Kidney capillary endothelial cell (primary cell): ENCODE measurements around the gene GPT2.

Experiments used
- DNase-seq: peaks from one replicate; pipeline ENCODE4 v3.0.0-alpha.2; 2018; ENCODE audit warnings: low spot score

Gene GPT2

GRCh38 chr16:46898006-46898405, 13.8 kb downstream of the GPT2 start:
- no peak for DNase-seq

- DNase-seq: no peak
These were observed 15.4 kb downstream of the GPT2 start for GRCh38 chr16:46899443-46900143.

GRCh38 chr16:46900455-46901235, 16.5 kb downstream of the GPT2 start:
- no peak for DNase-seq

GRCh38 chr16:46901709-46902108, 17.5 kb downstream of the GPT2 start:
- DNase-seq: no peak

GRCh38 chr16:46903255-46903905, 19.2 kb downstream of the GPT2 start:
- DNase-seq: no peak

DNA sequence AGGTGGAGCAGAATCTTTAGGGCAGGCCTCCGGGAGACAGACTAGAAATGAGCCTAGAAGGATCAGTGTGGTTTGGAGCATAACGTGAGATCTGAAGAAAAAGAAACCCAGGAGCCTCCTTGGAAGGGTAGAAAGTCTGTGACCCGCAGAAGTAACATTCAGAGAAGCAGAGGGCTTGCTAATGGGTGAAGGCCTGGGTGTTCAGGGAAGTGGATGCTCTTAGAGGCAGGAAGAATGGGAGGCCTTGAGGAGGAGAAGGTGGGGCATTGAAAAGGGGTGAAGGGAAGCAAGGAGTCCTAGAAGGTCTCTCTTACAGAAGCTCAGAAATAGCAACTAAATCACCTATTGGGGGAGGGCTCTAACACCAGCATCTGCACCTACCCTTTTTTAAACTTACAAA, 20.3 kb downstream of the GPT2 start:
- DNase-seq: no peak

DNA sequence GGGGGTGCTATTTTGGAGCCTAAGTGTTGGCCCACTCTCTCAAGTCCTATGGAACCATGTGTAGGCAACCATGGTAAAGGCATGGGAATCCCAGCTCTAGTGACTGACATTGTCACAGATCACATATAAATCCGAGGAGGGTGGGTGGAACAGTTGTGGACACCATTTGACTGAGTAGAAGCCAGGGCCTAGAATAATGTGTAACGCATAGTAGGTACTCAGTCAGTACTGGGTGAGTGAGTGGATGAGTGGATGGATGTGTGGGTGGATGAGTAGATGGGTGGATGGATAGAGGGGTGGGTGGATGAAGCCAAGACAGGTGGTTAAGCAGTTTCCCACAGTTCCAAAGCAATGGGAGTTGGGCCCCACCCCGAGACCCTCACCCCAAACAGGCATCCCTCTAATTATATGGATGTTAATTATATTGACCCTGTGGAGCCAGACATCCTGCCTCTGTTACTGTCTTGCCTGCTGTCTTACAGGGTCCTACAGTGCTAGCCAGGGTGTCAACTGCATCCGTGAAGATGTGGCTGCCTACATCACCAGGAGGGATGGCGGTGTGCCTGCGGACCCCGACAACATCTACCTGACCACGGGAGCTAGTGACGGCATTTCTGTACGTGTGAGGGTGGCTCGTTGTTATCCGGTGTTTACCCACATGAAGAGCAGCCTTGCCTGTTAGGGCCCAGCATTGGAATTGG, 22.3 kb downstream of the GPT2 start:
- no peak for DNase-seq

- DNase-seq: no peak
These were observed 23.1 kb downstream of the GPT2 start for GRCh38 chr16:46907061-46907774.

- DNase-seq: peak; percentile 59
These were observed 24.6 kb downstream of the GPT2 start for GRCh38 chr16:46908540-46909372.

- DNase-seq: no peak
These were observed 26.9 kb downstream of the GPT2 start for GRCh38 chr16:46911038-46911437.

- DNase-seq: no peak
These were observed 27.5 kb downstream of the GPT2 start for GRCh38 chr16:46911650-46912049.

- DNase-seq: no peak
These were observed 30.5 kb downstream of the GPT2 start for GRCh38 chr16:46914556-46915201.

- DNase-seq: no peak
These were observed 31.4 kb downstream of the GPT2 start for GRCh38 chr16:46915483-46916025.

DNA sequence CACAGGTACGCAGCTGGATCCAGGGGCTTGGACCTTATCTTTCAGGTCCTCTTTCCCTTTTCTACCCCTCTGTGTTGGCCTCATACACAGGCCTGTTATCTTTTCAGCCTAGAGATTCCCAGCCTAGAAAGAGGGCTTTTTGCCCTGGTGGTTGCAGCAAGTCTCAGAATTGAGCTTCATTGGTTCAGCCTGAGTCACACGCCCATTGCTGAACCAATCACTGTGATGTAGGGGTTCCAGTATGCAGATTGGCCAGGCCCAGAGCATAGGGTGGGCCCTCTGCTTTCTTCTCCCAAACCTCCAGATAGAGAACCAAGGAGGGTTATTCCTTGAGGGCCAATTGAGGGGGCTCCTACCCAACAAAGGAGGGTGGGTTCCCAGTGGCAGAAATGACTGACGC, 32.8 kb downstream of the GPT2 start:
- no peak for DNase-seq

DNA sequence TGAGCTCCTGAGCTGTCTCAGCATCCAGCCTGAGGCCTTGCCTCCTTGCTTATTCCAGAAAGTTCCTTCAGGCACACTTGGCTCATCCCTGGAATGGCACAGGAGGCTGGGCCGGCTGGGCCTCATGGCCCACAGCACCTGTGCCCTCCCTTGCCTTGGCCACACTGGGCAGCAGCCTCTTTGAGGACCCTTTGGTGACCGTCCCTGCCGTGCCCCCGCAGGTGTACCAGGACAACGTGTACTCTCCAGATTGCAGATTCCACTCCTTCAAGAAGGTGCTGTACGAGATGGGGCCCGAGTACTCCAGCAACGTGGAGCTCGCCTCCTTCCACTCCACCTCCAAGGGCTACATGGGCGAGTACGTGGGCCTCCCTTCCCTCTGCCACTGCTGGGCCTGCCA, 34.2 kb downstream of the GPT2 start:
- DNase-seq: no peak

DNA sequence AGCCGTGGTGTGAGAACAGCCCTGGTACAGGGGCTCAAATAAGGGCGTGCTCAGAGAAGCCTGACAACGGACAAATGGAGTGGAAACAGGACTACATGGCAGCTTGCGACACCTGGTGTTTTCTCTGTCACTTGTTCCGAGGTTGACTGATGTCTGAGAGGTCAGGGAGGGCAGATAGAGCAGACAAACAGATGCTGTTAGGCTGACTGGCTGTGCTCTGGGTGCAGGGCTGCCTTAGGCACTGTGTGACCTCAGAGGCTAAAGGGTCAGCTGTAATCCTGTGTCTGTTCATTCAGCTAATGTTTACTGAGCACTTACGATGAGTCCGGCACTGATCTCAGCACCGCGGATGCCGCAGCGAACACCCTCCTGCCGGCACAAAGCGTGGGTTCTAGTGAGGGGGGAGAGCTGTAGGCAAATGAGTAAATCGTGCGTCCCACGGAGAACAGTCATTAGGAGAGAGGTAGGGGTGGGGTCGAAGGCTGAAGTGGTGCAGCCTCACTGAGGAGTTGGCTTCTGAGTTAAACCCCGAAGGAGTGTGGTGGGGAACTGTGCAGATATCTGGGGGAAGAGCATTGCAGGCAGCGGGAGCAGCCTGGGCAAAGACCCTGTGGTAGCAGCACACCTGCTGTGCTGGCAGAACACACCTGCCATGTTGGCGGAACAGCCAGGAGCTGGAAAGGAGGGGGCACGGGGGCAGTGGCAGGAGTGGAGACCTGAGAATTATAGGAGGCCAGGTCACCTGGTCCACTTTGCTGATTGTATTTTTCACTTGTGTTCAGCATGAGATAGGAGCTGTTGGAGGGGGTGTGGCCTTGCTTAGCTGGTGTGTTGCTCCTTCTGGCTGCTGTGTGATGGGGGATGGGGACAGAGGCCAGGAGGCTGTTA, 35.0 kb downstream of the GPT2 start:
- no peak for DNase-seq

GRCh38 chr16:46920402-46921068, 36.4 kb downstream of the GPT2 start:
- no peak for DNase-seq

DNA sequence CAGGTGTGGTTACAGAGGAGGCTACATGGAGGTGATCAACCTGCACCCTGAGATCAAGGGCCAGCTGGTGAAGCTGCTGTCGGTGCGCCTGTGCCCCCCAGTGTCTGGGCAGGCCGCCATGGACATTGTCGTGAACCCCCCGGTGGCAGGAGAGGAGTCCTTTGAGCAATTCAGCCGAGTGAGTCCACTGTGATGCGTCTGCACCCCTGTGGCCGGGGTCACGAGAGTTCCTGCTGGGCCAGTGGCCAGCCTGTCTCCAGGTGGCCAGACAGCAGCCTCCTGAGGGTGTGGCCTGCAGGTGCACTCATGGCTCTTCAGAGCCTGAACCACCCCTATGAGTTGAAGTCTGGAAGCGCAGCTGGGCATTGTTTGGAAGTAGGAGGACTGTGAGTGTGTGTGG, 38.1 kb downstream of the GPT2 start:
- DNase-seq: no peak
